SH-SY5Y (cell line): ENCODE data around the gene ATP6V0D1.

Experiments used
- GATA2 ChIP-seq: IDR thresholded peaks from 2 replicates; pipeline ENCODE4 v1.6.1; 2011; ENCODE audit warnings: mild to moderate bottlenecking, low read depth, low read length
- GATA3 ChIP-seq: IDR thresholded peaks from 2 replicates; pipeline ENCODE4 v1.6.1; 2011; ENCODE audit warnings: low read depth, mild to moderate bottlenecking, low read length, moderate library complexity

DNA sequence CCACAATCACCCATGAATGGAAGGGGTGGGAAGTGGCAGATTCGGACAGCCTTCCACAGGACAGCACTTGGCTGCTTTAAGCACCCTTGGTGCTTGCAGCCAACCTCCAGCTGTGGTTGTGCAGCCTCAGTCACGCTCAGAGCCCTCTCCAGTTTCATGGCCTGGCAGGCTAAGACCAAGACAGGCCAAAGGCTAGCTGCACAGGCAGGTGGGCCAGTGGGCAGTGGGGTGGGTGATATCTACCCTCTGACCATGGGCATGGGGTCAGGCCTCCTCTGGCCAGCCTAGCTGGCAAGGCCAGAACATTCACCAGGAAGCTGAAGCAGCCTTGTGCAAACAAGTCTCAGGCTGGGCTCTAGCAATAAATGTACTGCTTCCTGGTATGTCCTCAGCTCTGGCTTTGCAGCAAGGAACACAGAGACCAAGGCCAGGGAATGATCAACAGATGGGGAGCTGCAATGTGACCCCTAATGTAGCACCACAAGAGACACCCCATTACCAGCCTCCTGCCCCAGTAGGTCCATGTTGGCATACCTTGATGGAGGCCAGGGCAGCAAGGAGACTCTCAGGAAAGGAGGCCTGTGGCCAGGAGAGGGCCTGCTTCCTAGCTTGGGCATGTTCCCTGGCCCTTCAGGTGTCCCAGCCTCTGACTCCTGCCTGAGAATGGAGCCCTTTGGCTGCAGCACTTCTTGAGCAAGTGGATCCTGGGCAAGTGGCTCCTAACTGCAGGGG lies 29.1 kb downstream of the ATP6V0D1 start:
- TF ChIP-seq GATA2, result no peak
- TF ChIP-seq GATA3, result no peak
